ENCODE measurements around the gene MICALL2. TPM values are rescaled to one million over a fixed set of nuclear protein-coding genes. Genes with fewer than 3 reads are reported as not detected.

The MICALL2 gene
- total RNA-seq, 4 donors from 2014 or later: 67.6 to 181 (median 97.0) TPM

- H3K4me3 ChIP-seq: no peak overlapping the region
- H3K36me3 ChIP-seq: peaks cover 0 to 28% (median 3%) of the 10 kb centered on the region in 4 donors
- H3K27me3 ChIP-seq: no peaks in the 10 kb centered on the region
- intact Hi-C loops (cut with DNase I; ENCODE audit: low total_unique reads): no loop called here
- TF ChIP-seq POLR2AphosphoS5 (IDR thresholded peaks at IDR 0.05): no peak
- no peak for TF ChIP-seq CTCF (IDR thresholded peaks at IDR 0.05)
- no peak for TF ChIP-seq EP300 (IDR thresholded peaks at IDR 0.05; ENCODE audit: low read depth)
- TF ChIP-seq POLR2A (IDR thresholded peaks at IDR 0.05): no peak
- WGBS, 2 donors (ENCODE audit: low coverage in 1 of 2): 90 to 98% methylated on average over 8 to 21 of the region's 21 CpGs
- peaks cover 8 to 28% (median 13%) of the 10 kb centered on the region in 4 donors for H3K4me1 ChIP-seq
- in situ Hi-C loops (cut with MboI; ENCODE audit: low pct_ligation_motif_present in 1 of 4, low pct_unique_long_range_greater_than_20kb in 1 of 4, low sequenced_read_pairs in 3 of 4): no loop called here
- DNase-seq: no peak
- H3K27ac ChIP-seq: no peak overlapping the region
- no peaks in the 10 kb centered on the region for H3K9me3 ChIP-seq
These were observed 42.4 kb upstream of the MICALL2 start for GRCh38 chr7:1501487-1502270.

GRCh38 chr7:1500064-1500807 lies 41.0 kb upstream of the MICALL2 start:
- TF ChIP-seq POLR2A (IDR thresholded peaks at IDR 0.05): no peak
- no peak for TF ChIP-seq CTCF (IDR thresholded peaks at IDR 0.05)
- no peak for TF ChIP-seq EP300 (IDR thresholded peaks at IDR 0.05; ENCODE audit: low read depth)
- no peak for TF ChIP-seq POLR2AphosphoS5 (IDR thresholded peaks at IDR 0.05)
- H3K36me3 ChIP-seq: peaks cover 0 to 28% (median 3%) of the 10 kb centered on the region in 4 donors
- 96% methylated on average over 28 of the region's 34 CpGs; no CpG with 5 or more reads in 1 of the 2 donors for WGBS, 2 donors (ENCODE audit: low coverage in 1 of 2)

GRCh38 chr7:1499367-1500029 lies 40.2 kb upstream of the MICALL2 start:
- in situ Hi-C loops (cut with MboI; ENCODE audit: low pct_ligation_motif_present in 1 of 4, low pct_unique_long_range_greater_than_20kb in 1 of 4, low sequenced_read_pairs in 3 of 4) (no loop called here), intact Hi-C loops (cut with DNase I; ENCODE audit: low total_unique reads) (no loop called here)
- Histone ChIP-seq H3K36me3 (peaks cover 0 to 28% (median 3%) of the 10 kb centered on the region in 4 donors), H3K4me1 (peaks cover 8 to 15% (median 13%) of the 10 kb centered on the region in 4 donors), H3K27ac (no peak overlapping the region), H3K9me3 (no peaks in the 10 kb centered on the region), H3K4me3 (no peak overlapping the region), H3K27me3 (no peaks in the 10 kb centered on the region)
- 89% methylated on average over 30 of the region's 33 CpGs; no CpG with 5 or more reads in 1 of the 2 donors for WGBS, 2 donors (ENCODE audit: low coverage in 1 of 2)
- no peak for DNase-seq
- TF ChIP-seq POLR2A (IDR thresholded peaks at IDR 0.05) (no peak), POLR2AphosphoS5 (IDR thresholded peaks at IDR 0.05) (no peak), CTCF (IDR thresholded peaks at IDR 0.05) (no peak), EP300 (IDR thresholded peaks at IDR 0.05; ENCODE audit: low read depth) (no peak)

More at GRCh38 chr7:1500064-1500807, 41.0 kb upstream of the MICALL2 start:
- Histone ChIP-seq H3K4me1 (peaks cover 8 to 19% (median 13%) of the 10 kb centered on the region in 4 donors), H3K27ac (no peak overlapping the region), H3K9me3 (no peaks in the 10 kb centered on the region), H3K4me3 (no peak overlapping the region), H3K27me3 (no peaks in the 10 kb centered on the region)
- no peak for DNase-seq
- in situ Hi-C loops (cut with MboI; ENCODE audit: low pct_ligation_motif_present in 1 of 4, low pct_unique_long_range_greater_than_20kb in 1 of 4, low sequenced_read_pairs in 3 of 4): no loop called here
- intact Hi-C loops (cut with DNase I; ENCODE audit: low total_unique reads): no loop called here
